WI38 (cell line): ENCODE measurements around the gene TSPAN9.

Source experiments
- H3K4me3 ChIP-seq: 2 replicates; pipeline ENCODE4 v1.5.1; 2011; ENCODE audit warnings: low read depth, mild to moderate bottlenecking, control low read depth, low read length
- CTCF ChIP-seq: IDR thresholded peaks from 2 replicates; pipeline ENCODE4 v1.5.1; 2012; ENCODE audit warnings: low read depth, mild to moderate bottlenecking, control low read depth, low read length

The TSPAN9 gene

GRCh38 chr12:3250576-3250975, 173.4 kb downstream of the TSPAN9 start:
- TF ChIP-seq CTCF, result no peak
- no peak overlapping the region for H3K4me3 ChIP-seq

- TF ChIP-seq CTCF, result no peak
- no peak overlapping the region for H3K4me3 ChIP-seq
Observed at GRCh38 chr12:3251067-3251466, 173.9 kb downstream of the TSPAN9 start.

- TF ChIP-seq CTCF, result no peak
- no peak overlapping the region for H3K4me3 ChIP-seq
Observed at GRCh38 chr12:3251691-3252090, 174.5 kb downstream of the TSPAN9 start.

- H3K4me3 ChIP-seq, result no peak overlapping the region
- no peak for TF ChIP-seq CTCF
Observed at GRCh38 chr12:3252450-3252891, 175.3 kb downstream of the TSPAN9 start.

- TF ChIP-seq CTCF, result no peak
- no peak overlapping the region for H3K4me3 ChIP-seq
Observed at GRCh38 chr12:3253682-3254275, 176.6 kb downstream of the TSPAN9 start.

GRCh38 chr12:3255057-3255456, 177.9 kb downstream of the TSPAN9 start:
- TF ChIP-seq CTCF, result no peak
- H3K4me3 ChIP-seq, result no peak overlapping the region

- no peak for TF ChIP-seq CTCF
- no peak overlapping the region for H3K4me3 ChIP-seq
Observed at GRCh38 chr12:3256103-3256631, 179.0 kb downstream of the TSPAN9 start.
